Measurements from ENCODE around the gene YBX2.
A peak's percentile ranks its signal among the peaks of the same experiment; 100 is the strongest.

The YBX2 gene

GRCh38 chr17:7242717-7243452 is 51.6 kb downstream of the YBX2 start:
- Mint-ChIP-seq H3K4me3 (peak overlapping the region; percentile 96 to 100 (median 96)), H3K4me1 (peaks cover 37% of the 10 kb centered on the region), H3K27ac (peak overlapping the region; percentile 99), H3K36me3 (ENCODE audit: low read depth) (peaks cover 55% of the 10 kb centered on the region), H3K9me3 (no peaks in the 10 kb centered on the region), H3K27me3 (ENCODE audit: low read depth) (no peaks in the 10 kb centered on the region)
- no peak for TF ChIP-seq CTCF (IDR thresholded peaks at IDR 0.05; ENCODE audit: unreplicated experiment in 3 of 3)

GRCh38 chr17:7241783-7242716 is 52.4 kb downstream of the YBX2 start, which contains the start of gene GABARAP:
Gene GABARAP (minus strand): TSS chr17:7242449. CDS start chr17:7242330, 119 bp downstream.
- Mint-ChIP-seq H3K36me3 (ENCODE audit: low read depth) (peaks cover 57% of the 10 kb centered on the region), H3K27me3 (ENCODE audit: low read depth) (no peaks in the 10 kb centered on the region), H3K9me3 (no peaks in the 10 kb centered on the region), H3K27ac (peak within 1 kb of the TSS; percentile 99), H3K4me3 (peak within 1 kb of the TSS; percentile 96 to 100 (median 96)), H3K4me1 (peaks cover 41% of the 10 kb centered on the region)
- no peak for TF ChIP-seq CTCF (IDR thresholded peaks at IDR 0.05; ENCODE audit: unreplicated experiment in 3 of 3)

DNA sequence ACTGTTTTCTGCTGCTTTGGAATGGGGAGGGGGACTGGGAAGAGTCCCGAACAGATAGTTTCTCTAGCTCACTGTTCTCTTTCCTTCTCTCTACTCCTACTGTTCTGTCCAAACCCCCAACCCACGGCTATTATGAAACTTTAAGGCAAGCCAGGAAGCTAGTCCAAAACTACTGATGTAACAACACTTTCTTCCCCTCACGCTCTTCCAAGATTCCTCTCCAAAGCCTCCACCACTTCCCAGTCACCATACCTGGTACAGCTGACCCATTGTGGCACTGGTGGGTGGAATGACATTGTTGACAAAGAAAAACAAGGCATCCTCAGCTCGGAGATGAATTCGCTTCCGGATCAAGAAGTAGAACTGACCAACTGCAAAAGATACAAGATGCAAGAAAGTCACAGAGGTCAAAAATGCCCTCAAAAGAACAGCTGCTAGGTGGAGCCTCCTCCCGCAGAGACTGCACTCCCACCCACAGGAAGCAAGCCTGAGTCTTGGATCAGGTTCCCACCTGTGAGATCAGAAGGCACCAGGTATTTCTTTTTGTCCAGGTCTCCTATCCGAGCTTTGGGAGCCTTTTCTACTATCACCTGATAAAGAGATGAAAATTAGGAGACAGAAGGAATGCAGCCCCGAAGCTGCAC is 53.2 kb downstream of the YBX2 start:
- H3K4me1 Mint-ChIP-seq: peaks cover 46% of the 10 kb centered on the region
- TF ChIP-seq CTCF (IDR thresholded peaks at IDR 0.05; ENCODE audit: unreplicated experiment in 3 of 3): no peak
- peaks cover 54% of the 10 kb centered on the region for H3K36me3 Mint-ChIP-seq (ENCODE audit: low read depth)
- H3K4me3 Mint-ChIP-seq: peak overlapping the region; percentile 96 to 100 (median 96)
- H3K9me3 Mint-ChIP-seq: no peaks in the 10 kb centered on the region
- H3K27me3 Mint-ChIP-seq (ENCODE audit: low read depth): no peaks in the 10 kb centered on the region
- H3K27ac Mint-ChIP-seq: peak overlapping the region; percentile 99

DNA sequence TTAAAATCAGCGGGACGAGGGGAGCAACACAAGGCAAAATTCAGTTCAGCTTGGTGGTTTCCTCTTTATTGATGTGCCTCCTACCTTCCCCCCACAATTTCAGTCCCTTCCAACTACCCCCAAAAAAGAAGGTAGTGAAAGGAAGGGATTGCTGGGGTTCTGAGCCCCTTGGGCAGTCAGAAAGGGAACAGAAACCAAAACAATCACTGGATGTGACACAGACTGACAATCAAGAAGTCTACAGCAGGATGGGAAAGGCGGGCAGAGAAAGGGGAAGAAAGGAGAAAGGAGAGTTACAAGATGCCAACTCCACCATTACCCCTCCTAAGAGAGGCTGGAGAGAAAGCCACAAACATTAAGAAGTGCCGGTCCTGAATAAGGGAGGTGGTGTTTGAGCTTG is 54.1 kb downstream of the YBX2 start:
- Mint-ChIP-seq H3K4me1 (peaks cover 46% of the 10 kb centered on the region), H3K9me3 (no peaks in the 10 kb centered on the region), H3K4me3 (peak overlapping the region; percentile 96 to 100 (median 96)), H3K27me3 (ENCODE audit: low read depth) (no peaks in the 10 kb centered on the region), H3K27ac (peak overlapping the region; percentile 99), H3K36me3 (ENCODE audit: low read depth) (peaks cover 57% of the 10 kb centered on the region)
- TF ChIP-seq CTCF (IDR thresholded peaks at IDR 0.05; ENCODE audit: unreplicated experiment in 3 of 3): no peak

- H3K4me3 Mint-ChIP-seq: peak within 1 kb of the TSS; percentile 96 to 100 (median 96)
- no peaks in the 10 kb centered on the region for H3K9me3 Mint-ChIP-seq
- TF ChIP-seq CTCF (IDR thresholded peaks at IDR 0.05; ENCODE audit: unreplicated experiment in 3 of 3): no peak
- no peaks in the 10 kb centered on the region for H3K27me3 Mint-ChIP-seq (ENCODE audit: low read depth)
- H3K27ac Mint-ChIP-seq: peak within 1 kb of the TSS; percentile 99
- H3K4me1 Mint-ChIP-seq: peaks cover 52% of the 10 kb centered on the region
- peaks cover 63% of the 10 kb centered on the region for H3K36me3 Mint-ChIP-seq (ENCODE audit: low read depth)
Observed at GRCh38 chr17:7239091-7240027, 55.1 kb downstream of the YBX2 start, which contains the start of gene PHF23. Gene PHF23 (minus strand): TSS chr17:7239457. CDS start chr17:7239279, 178 bp downstream.
